Fibroblast of the aortic adventitia (primary cell): ENCODE measurements around the gene MAP3K14. TPM values are rescaled to one million over a fixed set of nuclear protein-coding genes. Genes with fewer than 3 reads are reported as not detected.

ENCODE experiments used
- DNase-seq: peaks from one replicate; pipeline ENCODE4 v3.0.0-alpha.2; 2010; ENCODE audit warnings: low read depth
- H3K4me3 ChIP-seq: 2 replicates; pipeline ENCODE4 v1.5.1; 2011; ENCODE audit warnings: low read depth, mild to moderate bottlenecking, control low read depth, low read length, moderate library complexity
- total RNA-seq: library from RNA; depleted of rRNA; stranded (reverse); fragments of >200 nt; gene quantifications from 2 replicates; pipeline ENCODE4 v1.2.3, GENCODE V29; 2012; ENCODE audit warnings: low replicate concordance
- TF ChIP-seq, protein P1 (sequence below): IDR thresholded peaks from 2 replicates; pipeline ENCODE4 v1.5.1; 2011; ENCODE audit warnings: mild to moderate bottlenecking, low read length, control low read depth, inconsistent platforms; ENCODE audit not compliant: insufficient read depth

Gene MAP3K14
- total RNA-seq, 1 donor = 3.3 TPM

DNA sequence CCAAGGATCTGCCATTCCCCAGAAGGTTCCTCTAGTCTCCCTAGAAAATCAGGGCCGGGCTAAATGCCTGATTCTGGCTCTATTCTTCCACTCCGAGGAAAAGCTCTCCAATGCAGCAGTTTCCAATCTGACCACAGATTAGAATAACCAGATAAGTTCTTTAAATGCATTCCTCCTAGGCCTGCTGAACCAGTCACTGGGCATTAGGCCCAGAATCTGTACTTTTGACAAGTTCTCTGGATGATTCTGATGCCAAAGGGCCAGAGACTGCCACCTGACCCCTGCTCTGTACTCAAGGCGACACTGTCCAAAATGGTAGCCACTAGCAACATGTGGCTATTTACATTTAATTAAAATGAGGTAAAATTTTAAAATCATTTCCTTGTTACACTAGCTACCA, 22.3 kb downstream of the MAP3K14 start:
- DNase-seq = peak; percentile 97
- H3K4me3 ChIP-seq = no peak overlapping the region
- TF ChIP-seq, protein P1, sequence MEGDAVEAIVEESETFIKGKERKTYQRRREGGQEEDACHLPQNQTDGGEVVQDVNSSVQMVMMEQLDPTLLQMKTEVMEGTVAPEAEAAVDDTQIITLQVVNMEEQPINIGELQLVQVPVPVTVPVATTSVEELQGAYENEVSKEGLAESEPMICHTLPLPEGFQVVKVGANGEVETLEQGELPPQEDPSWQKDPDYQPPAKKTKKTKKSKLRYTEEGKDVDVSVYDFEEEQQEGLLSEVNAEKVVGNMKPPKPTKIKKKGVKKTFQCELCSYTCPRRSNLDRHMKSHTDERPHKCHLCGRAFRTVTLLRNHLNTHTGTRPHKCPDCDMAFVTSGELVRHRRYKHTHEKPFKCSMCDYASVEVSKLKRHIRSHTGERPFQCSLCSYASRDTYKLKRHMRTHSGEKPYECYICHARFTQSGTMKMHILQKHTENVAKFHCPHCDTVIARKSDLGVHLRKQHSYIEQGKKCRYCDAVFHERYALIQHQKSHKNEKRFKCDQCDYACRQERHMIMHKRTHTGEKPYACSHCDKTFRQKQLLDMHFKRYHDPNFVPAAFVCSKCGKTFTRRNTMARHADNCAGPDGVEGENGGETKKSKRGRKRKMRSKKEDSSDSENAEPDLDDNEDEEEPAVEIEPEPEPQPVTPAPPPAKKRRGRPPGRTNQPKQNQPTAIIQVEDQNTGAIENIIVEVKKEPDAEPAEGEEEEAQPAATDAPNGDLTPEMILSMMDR = no peak

DNA sequence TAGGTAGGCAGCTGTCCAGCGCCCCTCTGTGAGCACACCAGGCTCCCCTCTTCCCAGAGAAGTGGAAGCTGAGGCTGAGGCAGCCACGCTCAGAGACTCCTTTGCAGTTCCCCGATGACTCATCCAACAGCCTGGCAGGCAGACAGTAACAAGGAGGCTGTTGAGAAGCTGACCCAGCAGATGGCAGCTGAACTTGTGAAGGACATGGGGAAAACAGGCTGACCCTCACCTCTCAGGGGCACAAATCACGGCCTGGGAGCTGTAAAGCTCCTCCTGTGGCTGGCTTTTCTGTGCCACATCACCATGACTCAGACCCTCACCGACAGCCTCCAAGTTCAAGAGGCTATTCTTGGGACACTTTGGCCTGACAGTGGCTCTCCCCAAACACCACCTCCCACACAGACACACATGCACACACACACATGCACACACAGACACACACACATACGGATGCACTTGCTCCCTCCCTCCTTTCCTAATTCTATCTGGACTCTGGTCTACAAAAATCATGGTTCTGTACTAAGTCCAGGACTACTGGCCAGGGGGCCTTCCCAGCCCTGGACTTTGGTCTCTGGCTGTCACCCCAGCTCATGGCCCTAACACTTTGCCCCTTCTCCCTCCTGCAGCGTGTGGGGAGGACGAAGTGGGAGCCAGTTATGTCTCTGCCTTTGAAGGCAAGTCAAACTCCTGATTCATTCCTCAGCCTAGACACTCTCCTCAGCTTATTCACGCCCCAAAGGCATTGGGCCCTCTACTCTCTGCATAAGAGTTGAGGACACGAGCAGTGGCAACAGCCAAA, 23.2 kb downstream of the MAP3K14 start:
- TF ChIP-seq, protein P1 = no peak
- H3K4me3 ChIP-seq = no peak overlapping the region
- peak; percentile 89 for DNase-seq

DNA sequence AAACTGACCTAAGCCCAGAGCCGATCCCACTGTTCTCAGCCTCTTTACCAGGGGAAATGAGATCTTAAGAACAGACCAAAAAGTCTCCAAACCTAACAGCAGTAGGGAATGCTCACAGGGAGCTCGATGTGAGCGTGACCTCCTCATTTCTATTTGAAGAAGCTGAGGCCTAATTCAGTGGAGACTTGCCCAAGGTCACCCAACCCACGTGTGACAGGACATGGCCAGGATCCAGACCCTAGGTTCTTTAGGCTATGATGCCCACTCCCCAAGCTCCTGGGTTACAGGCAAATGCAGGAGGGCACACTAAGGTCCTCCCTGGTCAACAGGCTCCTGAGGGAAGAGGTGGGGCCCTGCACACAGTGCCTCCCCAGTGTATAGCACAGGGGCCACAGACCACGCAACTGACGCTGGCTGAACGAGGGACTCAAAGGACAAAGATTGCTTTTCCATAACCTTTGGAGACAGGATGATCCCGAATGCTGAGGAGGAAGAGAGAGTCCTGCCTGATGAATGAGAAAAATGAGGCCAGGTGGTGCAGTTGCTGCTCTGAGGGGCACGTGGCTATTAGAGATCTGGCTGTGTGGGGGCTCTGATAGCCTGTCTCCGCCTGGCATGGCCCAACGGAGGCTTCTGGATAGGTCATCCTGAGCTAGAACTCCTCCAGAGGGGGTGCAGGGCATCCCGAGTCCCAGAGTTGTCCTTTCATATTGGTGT, 24.0 kb downstream of the MAP3K14 start:
- no peak overlapping the region for H3K4me3 ChIP-seq
- TF ChIP-seq, protein P1 = no peak
- no peak for DNase-seq

GRCh38 chr17:45291171-45291805, 25.5 kb downstream of the MAP3K14 start:
- no peak for DNase-seq
- H3K4me3 ChIP-seq = no peak overlapping the region
- TF ChIP-seq, protein P1 = no peak

- no peak for DNase-seq
- H3K4me3 ChIP-seq = no peak overlapping the region
- TF ChIP-seq, protein P1 = no peak
These were observed 26.5 kb downstream of the MAP3K14 start for GRCh38 chr17:45290269-45290765.

DNA sequence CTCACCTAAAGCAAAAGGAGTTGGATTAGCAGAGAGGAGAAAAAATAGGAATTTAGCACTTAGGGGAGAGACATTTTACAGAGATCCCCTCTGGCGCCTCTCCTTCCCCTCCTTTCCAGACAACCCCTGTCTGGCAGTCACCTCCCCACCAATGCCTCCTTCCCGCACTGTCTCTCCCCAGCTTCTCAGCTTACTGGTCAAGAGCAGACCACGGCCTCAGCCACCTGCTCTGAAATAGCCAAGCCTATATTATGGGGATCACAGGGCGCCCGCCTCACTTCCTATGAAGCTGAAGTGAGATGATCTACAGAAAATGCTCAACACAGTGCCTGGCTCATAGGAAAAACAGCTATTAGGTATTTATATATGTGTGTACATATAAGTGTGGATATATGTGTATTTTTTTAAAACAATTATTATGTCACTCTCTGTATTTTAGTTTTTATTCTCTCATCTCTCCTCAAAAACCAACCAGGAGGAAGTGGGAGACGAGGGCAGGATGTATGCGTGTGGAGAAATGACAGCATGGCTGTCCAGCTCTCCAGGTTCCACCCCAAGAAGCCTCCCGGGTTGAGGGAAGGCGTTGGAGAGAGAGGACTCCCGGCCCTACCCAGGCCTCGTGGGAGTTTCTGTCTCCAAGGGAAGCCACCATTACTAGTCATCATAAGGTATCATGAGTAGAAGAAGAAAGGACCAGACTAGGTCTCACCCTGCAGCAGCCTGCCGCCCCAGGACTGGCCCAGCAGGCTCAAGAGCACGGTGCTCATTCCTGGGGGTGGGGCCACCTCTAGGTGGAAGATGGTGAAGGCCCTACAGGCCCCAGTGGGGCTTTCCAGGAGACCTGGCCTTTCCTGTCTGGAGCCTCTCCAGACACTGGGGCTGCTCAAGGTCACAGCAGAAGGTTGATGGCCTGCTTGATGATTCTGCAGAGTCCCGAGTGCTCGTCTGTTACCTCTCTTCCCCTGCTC, 27.2 kb downstream of the MAP3K14 start:
- DNase-seq = no peak
- TF ChIP-seq, protein P1 = no peak
- no peak overlapping the region for H3K4me3 ChIP-seq
